ENCODE data around the gene SFXN3. TPM values are rescaled to one million over a fixed set of nuclear protein-coding genes. Genes with fewer than 3 reads are reported as not detected.

SFXN3 gene
- total and polyA plus RNA-seq, 2 of the 8 experiments (the other 6 are each of a cell fraction or from before 2014, with no cell fraction given), result 2.6 to 2.8 TPM

DNA sequence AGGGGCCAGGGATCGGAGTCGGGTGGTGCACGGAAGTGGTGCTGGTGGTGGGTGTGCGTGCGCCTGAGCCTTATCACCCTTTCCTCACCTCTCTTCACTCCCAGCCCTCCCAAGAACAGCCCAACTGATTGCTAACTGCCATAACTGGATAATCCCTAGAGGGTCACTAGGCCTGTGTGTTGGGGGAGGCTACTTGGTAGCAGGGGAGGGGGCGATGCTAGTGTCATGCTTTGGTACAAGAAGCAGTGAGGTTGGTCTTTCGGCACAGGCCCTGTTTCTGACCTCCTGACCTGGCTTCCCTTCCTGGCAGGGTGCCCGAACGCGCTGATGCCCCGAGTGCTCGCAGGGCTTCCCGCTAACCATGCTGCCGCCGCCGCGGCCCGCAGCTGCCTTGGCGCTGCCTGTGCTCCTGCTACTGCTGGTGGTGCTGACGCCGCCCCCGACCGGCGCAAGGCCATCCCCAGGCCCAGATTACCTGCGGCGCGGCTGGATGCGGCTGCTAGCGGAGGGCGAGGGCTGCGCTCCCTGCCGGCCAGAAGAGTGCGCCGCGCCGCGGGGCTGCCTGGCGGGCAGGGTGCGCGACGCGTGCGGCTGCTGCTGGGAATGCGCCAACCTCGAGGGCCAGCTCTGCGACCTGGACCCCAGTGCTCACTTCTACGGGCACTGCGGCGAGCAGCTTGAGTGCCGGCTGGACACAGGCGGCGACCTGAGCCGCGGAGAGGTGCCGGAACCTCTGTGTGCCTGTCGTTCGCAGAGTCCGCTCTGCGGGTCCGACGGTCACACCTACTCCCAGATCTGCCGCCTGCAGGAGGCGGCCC is 31.4 kb downstream of the SFXN3 start (continued):
- peak; percentile 59; the same call in 1 of the 2 replicates for TF ChIP-seq EGR1 (IDR thresholded peaks at IDR 0.05; ENCODE audit: borderline replicate concordance, low read depth, low read length)
- peak; percentile 88 for TF ChIP-seq EZH2 (IDR thresholded peaks at IDR 0.05; ENCODE audit: low read depth, low read length, severe bottlenecking)
- no peak for TF ChIP-seq SAP30 (IDR thresholded peaks at IDR 0.05; ENCODE audit: insufficient read depth, insufficient replicate concordance, low read length)
- no peak for TF ChIP-seq MAFK (IDR thresholded peaks at IDR 0.05; ENCODE audit: low read depth, low read length)
- TF ChIP-seq TEAD4 (IDR thresholded peaks at IDR 0.05; ENCODE audit: low read depth, low read length), result peak; percentile 30; the same call in 1 of the 2 replicates
- TF ChIP-seq PHF8 (conservative IDR thresholded peaks at IDR 0.05; ENCODE audit: low read depth, low read length), result no peak
- peak; percentile 53 for TF ChIP-seq KDM4A (IDR thresholded peaks at IDR 0.05; ENCODE audit: low read depth, low read length, severe bottlenecking)
- peak; percentile 16 for TF ChIP-seq TAF7 (optimal IDR thresholded peaks at IDR 0.05; ENCODE audit: borderline replicate concordance, low read depth, low read length)
- TF ChIP-seq GTF2F1 (IDR thresholded peaks at IDR 0.05; ENCODE audit: borderline replicate concordance, low read depth, low read length), result no peak
- no peak for TF ChIP-seq SIX5 (IDR thresholded peaks at IDR 0.05; ENCODE audit: low read depth, low read length)
- TF ChIP-seq ASH2L (IDR thresholded peaks at IDR 0.05; ENCODE audit: low read length), result no peak
- TF ChIP-seq POLR2A (IDR thresholded peaks at IDR 0.05; ENCODE audit: control extremely low read depth in 1 of 2, low read depth in 2 of 2, low read length in 2 of 2), result no peak
- peak; percentile 58 for TF ChIP-seq RNF2 (IDR thresholded peaks at IDR 0.05; ENCODE audit: borderline replicate concordance, low read depth, low read length, missing control alignments, poor library complexity, severe bottlenecking)
- TF ChIP-seq, protein P1, sequence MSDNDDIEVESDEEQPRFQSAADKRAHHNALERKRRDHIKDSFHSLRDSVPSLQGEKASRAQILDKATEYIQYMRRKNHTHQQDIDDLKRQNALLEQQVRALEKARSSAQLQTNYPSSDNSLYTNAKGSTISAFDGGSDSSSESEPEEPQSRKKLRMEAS (IDR thresholded peaks at IDR 0.05), result peak; percentile 88
- no peak for TF ChIP-seq RXRA (IDR thresholded peaks at IDR 0.05; ENCODE audit: insufficient read depth, low read depth, low read length)
- no peak for TF ChIP-seq CEBPB (IDR thresholded peaks at IDR 0.05; ENCODE audit: low read depth, low read length)
- peak; percentile 58 to 82 (median 65) for TF ChIP-seq CTCF (IDR thresholded peaks at IDR 0.05; ENCODE audit: control extremely low read depth in 1 of 3, insufficient read depth in 1 of 3, low read depth in 1 of 3, low read length in 3 of 3)
- no peak for TF ChIP-seq CHD1 (IDR thresholded peaks at IDR 0.05; ENCODE audit: low read depth, low read length)
- TF ChIP-seq TCF12 (IDR thresholded peaks at IDR 0.05; ENCODE audit: low read depth, low read length), result no peak
- peak; percentile 49; the same call in 1 of the 2 replicates for TF ChIP-seq CREB1 (IDR thresholded peaks at IDR 0.05)
- no peak for TF ChIP-seq KDM1A (IDR thresholded peaks at IDR 0.05; ENCODE audit: borderline replicate concordance, low read length)

Data from H1 (cell line).